ENCODE results near the gene TNF. TPM values are rescaled to one million over a fixed set of nuclear protein-coding genes. Genes with fewer than 3 reads are reported as not detected.

The TNF gene
- total and polyA plus RNA-seq, 2 donors from 2014 or later, result 0.69 to 5.4 TPM

DNA sequence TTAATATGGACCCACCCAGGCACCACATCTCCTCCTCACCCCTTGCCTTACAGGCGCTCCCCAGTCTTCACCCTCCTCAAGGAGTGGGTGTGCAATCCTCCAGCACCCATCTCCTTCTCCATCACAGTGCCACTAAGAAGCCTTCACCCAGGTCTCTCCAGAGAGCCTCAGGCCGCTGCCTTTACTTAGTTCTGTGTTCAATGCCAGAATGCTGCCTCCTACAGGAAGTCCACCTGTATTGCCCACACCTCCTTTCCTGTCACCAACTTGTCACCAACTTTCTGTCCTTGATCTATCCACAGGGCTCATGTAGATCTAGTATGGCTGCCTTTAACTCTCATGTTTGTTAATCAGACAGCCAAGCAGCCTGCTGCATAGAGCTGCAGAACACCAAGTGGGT is 10.1 kb downstream of the TNF start:
- Histone ChIP-seq H3K4me1 (ENCODE audit: control insufficient read depth in 2 of 3, insufficient read depth in 2 of 3, low read depth in 1 of 3, low read length in 3 of 3) (peaks cover 0 to 10% (median 1%) of the 10 kb centered on the region in 3 donors), H3K9ac (ENCODE audit: low read length in 3 of 3) (no peak overlapping the region)
- FAIRE-seq, result no peak

DNA sequence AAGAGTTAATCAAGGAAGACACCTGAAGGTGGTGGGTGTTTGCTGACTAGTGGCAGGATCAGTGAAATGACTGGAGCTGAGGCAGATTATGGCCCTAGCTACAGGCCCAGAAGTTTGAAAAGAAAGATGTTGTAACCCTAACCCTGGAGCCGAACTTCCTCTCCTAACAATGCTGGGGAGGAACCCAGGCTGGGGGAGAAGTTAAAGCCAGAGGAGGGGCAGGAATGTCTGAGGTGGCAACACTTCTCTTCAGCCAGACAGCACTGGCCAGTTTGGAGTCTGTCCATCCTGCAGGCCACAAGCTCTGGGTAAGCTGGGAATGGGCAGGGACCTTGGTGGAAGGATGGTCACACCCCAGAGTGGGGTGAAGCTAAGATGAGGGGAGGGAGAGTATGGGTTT is 10.6 kb downstream of the TNF start, which contains the start of gene LST1:
Gene LST1 (plus strand): TSS at position 270 of the 400 bp plus-strand sequence. CDS start 1,023 bp downstream, outside the sequence.
- Histone ChIP-seq H3K27ac (ENCODE audit: low read depth in 2 of 2, low read length in 2 of 2) (no peak within 1 kb of the TSS), H3K9ac (ENCODE audit: low read length in 3 of 3) (no peak within 1 kb of the TSS), H3K9me3 (ENCODE audit: control insufficient read depth in 2 of 3, insufficient read depth in 1 of 3, low read length in 3 of 3) (no peaks in the 10 kb centered on the region), H3K27me3 (ENCODE audit: control insufficient read depth, insufficient read depth, low read length) (no peaks in the 10 kb centered on the region), H3K4me3 (ENCODE audit: low read length in 3 of 3) (no peak within 1 kb of the TSS), H3K36me3 (ENCODE audit: control insufficient read depth in 2 of 3, insufficient read depth in 3 of 3, low read length in 3 of 3) (no peaks in the 10 kb centered on the region), H3K4me1 (ENCODE audit: control insufficient read depth in 2 of 3, insufficient read depth in 2 of 3, low read depth in 1 of 3, low read length in 3 of 3) (peaks cover 0 to 8% (median 0%) of the 10 kb centered on the region in 3 donors)
- DNase-seq, result no peak
- no peak for FAIRE-seq
- intact Hi-C loops (cut with DNase I), result no loop called here
- TF ChIP-seq, protein P1, sequence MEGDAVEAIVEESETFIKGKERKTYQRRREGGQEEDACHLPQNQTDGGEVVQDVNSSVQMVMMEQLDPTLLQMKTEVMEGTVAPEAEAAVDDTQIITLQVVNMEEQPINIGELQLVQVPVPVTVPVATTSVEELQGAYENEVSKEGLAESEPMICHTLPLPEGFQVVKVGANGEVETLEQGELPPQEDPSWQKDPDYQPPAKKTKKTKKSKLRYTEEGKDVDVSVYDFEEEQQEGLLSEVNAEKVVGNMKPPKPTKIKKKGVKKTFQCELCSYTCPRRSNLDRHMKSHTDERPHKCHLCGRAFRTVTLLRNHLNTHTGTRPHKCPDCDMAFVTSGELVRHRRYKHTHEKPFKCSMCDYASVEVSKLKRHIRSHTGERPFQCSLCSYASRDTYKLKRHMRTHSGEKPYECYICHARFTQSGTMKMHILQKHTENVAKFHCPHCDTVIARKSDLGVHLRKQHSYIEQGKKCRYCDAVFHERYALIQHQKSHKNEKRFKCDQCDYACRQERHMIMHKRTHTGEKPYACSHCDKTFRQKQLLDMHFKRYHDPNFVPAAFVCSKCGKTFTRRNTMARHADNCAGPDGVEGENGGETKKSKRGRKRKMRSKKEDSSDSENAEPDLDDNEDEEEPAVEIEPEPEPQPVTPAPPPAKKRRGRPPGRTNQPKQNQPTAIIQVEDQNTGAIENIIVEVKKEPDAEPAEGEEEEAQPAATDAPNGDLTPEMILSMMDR (IDR thresholded peaks at IDR 0.05; ENCODE audit: borderline replicate concordance, extremely low read depth, insufficient read depth), result no peak

More for the DNA sequence above, 10.1 kb downstream of the TNF start:
- intact Hi-C loops (cut with DNase I), result no loop called here
- no peak for DNase-seq
- Histone ChIP-seq H3K27ac (ENCODE audit: low read depth in 2 of 2, low read length in 2 of 2) (no peak overlapping the region), H3K9me3 (ENCODE audit: control insufficient read depth in 2 of 3, insufficient read depth in 1 of 3, low read length in 3 of 3) (no peaks in the 10 kb centered on the region), H3K27me3 (ENCODE audit: control insufficient read depth, insufficient read depth, low read length) (no peaks in the 10 kb centered on the region), H3K36me3 (ENCODE audit: control insufficient read depth in 2 of 3, insufficient read depth in 3 of 3, low read length in 3 of 3) (no peaks in the 10 kb centered on the region), H3K4me3 (ENCODE audit: low read length in 3 of 3) (no peak overlapping the region)
- TF ChIP-seq, protein P1 (IDR thresholded peaks at IDR 0.05; ENCODE audit: borderline replicate concordance, extremely low read depth, insufficient read depth), result no peak

DNA sequence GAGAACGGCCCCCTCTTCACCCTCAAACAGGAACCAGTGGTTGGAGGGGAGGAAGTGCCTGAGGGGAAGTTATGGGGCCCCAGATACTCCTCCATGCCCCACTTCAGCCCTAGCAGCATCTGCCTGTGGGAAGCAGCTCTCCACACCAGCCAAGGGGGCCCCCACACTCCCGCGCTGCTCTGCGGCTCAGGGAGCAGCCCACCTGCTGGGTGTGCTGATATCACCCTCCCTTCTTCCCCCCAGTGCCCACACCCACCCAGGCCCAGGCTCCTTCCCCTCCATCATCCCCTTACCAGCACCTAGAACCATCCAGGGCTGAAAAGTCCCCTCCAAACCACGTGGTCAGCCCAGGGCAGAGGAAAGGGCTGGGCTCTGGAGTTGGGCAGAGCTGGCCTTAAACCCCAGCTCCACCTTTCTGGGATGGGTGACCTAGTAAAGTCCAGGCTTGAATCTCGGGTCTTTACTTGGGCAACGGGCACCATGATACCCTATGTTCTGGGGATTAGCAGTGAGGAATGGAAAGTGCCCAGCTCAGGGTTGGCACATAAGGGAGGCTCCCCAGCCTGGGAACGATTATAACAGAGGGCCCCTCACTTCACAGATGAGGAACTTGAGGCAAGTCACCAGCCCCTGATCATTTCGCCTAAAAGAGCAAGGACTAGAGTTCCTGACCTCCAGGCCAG is 11.4 kb downstream of the TNF start:
- DNase-seq, result no peak
- H3K36me3 ChIP-seq (ENCODE audit: control insufficient read depth in 2 of 3, insufficient read depth in 3 of 3, low read length in 3 of 3), result no peaks in the 10 kb centered on the region
- no peaks in the 10 kb centered on the region for H3K9me3 ChIP-seq (ENCODE audit: control insufficient read depth in 2 of 3, insufficient read depth in 1 of 3, low read length in 3 of 3)
- TF ChIP-seq, protein P1 (IDR thresholded peaks at IDR 0.05; ENCODE audit: borderline replicate concordance, extremely low read depth, insufficient read depth), result no peak
- H3K27me3 ChIP-seq (ENCODE audit: control insufficient read depth, insufficient read depth, low read length), result no peaks in the 10 kb centered on the region
- H3K27ac ChIP-seq (ENCODE audit: low read depth in 2 of 2, low read length in 2 of 2), result no peak overlapping the region
- H3K4me1 ChIP-seq (ENCODE audit: control insufficient read depth in 2 of 3, insufficient read depth in 2 of 3, low read depth in 1 of 3, low read length in 3 of 3), result peaks cover 0 to 5% (median 0%) of the 10 kb centered on the region in 3 donors
- H3K4me3 ChIP-seq (ENCODE audit: low read length in 3 of 3), result no peak overlapping the region
- intact Hi-C loops (cut with DNase I), result no loop called here
- no peak for FAIRE-seq
- H3K9ac ChIP-seq (ENCODE audit: low read length in 3 of 3), result no peak overlapping the region

Data from kidney (tissue), 14 donors.